Gastroesophageal sphincter (tissue), 3 donors: ENCODE results near the gene SUN2.

ENCODE experiments used
- CTCF ChIP-seq, 4 experiments: fragments of 200-600 bp in 2 of 4; fragments of 450-650 bp in 2 of 4; sonication (generic) in 1 of 4; IDR thresholded peaks; one replicate each; pipeline ENCODE4 v1.5.1; 2017 to 2019; ENCODE audit warnings: antibody characterized with exemption in 4 of 4, mild to moderate bottlenecking in 2 of 4, moderate library complexity in 2 of 4
- EP300 ChIP-seq: sonication (generic); formaldehyde crosslinking; IDR thresholded peaks from one replicate; pipeline ENCODE4 v1.6.1; 2017; ENCODE audit warnings: antibody characterized with exemption, mild to moderate bottlenecking
- POLR2A ChIP-seq, 2 donors: fragments of 450-650 bp; IDR thresholded peaks; one replicate each; pipeline ENCODE4 v1.6.1; 2017; ENCODE audit warnings: antibody characterized with exemption in 2 of 2, mild to moderate bottlenecking in 2 of 2, moderate library complexity in 1 of 2
- POLR2AphosphoS5 ChIP-seq: sonication (generic); formaldehyde crosslinking; IDR thresholded peaks from one replicate; pipeline ENCODE4 v1.6.1; 2017; ENCODE audit warnings: antibody characterized with exemption

- TF ChIP-seq CTCF (IDR thresholded peaks at IDR 0.05) (no peak), POLR2AphosphoS5 (no peak), POLR2A (IDR thresholded peaks at IDR 0.05) (no peak), EP300 (no peak)
Observed at GRCh38 chr22:38742176-38742942, 13.4 kb downstream of the SUN2 start.
